HFFc6 (cell line): ENCODE measurements around the gene TLR2. TPM values are rescaled to one million over a fixed set of nuclear protein-coding genes. Genes with fewer than 3 reads are reported as not detected.

Experiments
- DNase-seq: peaks from one replicate; pipeline ENCODE4 v3.0.0-alpha.2; 2018
- H3K27ac Mint-ChIP-seq: 2 replicates; pipeline ENCODE4 v1.8.0; 2020; ENCODE audit warnings: mild to moderate bottlenecking, mixed read lengths
- H3K27me3 Mint-ChIP-seq: 2 replicates; pipeline ENCODE4 v1.8.0; 2021; ENCODE audit warnings: mild to moderate bottlenecking, moderate library complexity, mixed read lengths; ENCODE audit not compliant: insufficient read depth
- H3K36me3 Mint-ChIP-seq: 2 replicates; pipeline ENCODE4 v1.8.0; 2021; ENCODE audit warnings: low read depth, mixed read lengths
- H3K4me1 Mint-ChIP-seq: 2 replicates; pipeline ENCODE4 v1.8.0; 2020; ENCODE audit warnings: low read depth, mixed read lengths
- H3K4me3 Mint-ChIP-seq: 2 replicates; pipeline ENCODE4 v1.8.0; 2020; ENCODE audit warnings: mild to moderate bottlenecking, moderate library complexity, mixed read lengths
- H3K9me3 Mint-ChIP-seq: 2 replicates; pipeline ENCODE4 v1.8.0; 2020; ENCODE audit warnings: mild to moderate bottlenecking, mixed read lengths
- CTCF ChIP-seq: fragments of 200-600 bp; sonication (generic); IDR thresholded peaks from 2 replicates; pipeline ENCODE4 v1.5.0; 2021; ENCODE audit warnings: antibody characterized with exemption, mild to moderate bottlenecking
- total RNA-seq, 6 experiments: library from RNA; stranded (reverse); fragmentation: NEBNext Ultra II Directional; extraction: Animal tissue kit (Norgen Biotek cat#: 25700); gene quantifications; 2 replicates in 1 of 6; 3 replicates in 5 of 6; pipeline ENCODE4 v1.2.3, GENCODE V29; 2021

The TLR2 gene
- total RNA-seq, 6 experiments from 2014 or later = not detected

GRCh38 chr4:153745651-153746050, 61.6 kb downstream of the TLR2 start:
- Mint-ChIP-seq H3K9me3 (no peaks in the 10 kb centered on the region), H3K4me1 (peaks cover 10% of the 10 kb centered on the region), H3K4me3 (no peak overlapping the region), H3K27ac (no peak overlapping the region), H3K27me3 (peaks cover 10% of the 10 kb centered on the region), H3K36me3 (no peaks in the 10 kb centered on the region)
- TF ChIP-seq CTCF = no peak
- no peak for DNase-seq

DNA sequence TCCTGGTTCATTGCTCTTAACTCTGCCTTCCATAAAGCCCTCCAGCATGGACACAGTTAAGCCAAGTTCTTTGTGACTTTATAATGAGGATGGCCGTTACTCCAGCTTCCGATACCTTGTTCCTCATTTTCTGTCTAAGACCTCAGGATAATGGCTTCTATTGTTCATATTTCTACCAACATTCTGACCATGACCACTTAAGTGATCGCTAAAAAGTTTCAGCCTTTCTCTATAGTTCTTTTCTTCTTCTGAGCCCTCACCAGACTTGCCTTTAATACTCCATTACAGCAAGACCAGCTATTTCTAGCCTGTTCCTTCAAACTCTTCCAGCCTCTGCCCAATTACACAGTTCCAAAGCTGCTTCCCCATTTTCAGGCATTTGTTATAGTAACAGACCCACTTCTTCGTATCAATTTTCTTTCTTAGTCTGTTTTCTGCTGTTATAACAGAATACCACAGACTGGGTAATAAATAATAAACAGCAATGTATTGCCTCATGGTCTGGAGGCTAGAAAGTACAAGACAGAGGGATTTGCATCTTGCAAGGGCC, 63.4 kb downstream of the TLR2 start:
- peaks cover 13% of the 10 kb centered on the region for H3K27me3 Mint-ChIP-seq
- no peaks in the 10 kb centered on the region for H3K36me3 Mint-ChIP-seq
- no peak overlapping the region for H3K27ac Mint-ChIP-seq
- no peak for TF ChIP-seq CTCF
- H3K4me3 Mint-ChIP-seq = no peak overlapping the region
- H3K9me3 Mint-ChIP-seq = no peaks in the 10 kb centered on the region
- H3K4me1 Mint-ChIP-seq = peaks cover 10% of the 10 kb centered on the region
- no peak for DNase-seq

DNA sequence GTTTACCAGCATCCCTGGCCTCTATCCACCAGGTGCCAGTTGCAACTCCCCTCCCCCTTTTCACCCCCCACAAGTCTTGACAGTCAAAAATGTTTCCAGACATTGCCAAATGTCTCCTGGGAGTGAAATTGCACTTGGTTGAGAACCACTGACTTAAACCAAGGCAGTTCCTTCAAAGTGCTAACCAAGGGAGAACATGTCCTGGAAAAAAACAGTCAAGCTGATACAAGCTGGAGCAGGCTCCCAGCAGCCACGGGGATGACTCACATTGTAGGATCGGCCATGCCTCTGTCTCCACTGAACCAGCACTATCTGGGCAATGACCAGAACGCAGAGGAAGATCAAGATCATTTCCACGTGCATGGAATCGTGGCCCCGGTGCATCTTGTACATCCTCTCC, 64.3 kb downstream of the TLR2 start:
- Mint-ChIP-seq H3K27me3 (peaks cover 16% of the 10 kb centered on the region), H3K4me3 (no peak overlapping the region)

GRCh38 chr4:153750197-153750817, 66.2 kb downstream of the TLR2 start:
- Mint-ChIP-seq H3K27me3 (peaks cover 20% of the 10 kb centered on the region), H3K4me1 (peaks cover 10% of the 10 kb centered on the region), H3K4me3 (no peak overlapping the region), H3K36me3 (no peaks in the 10 kb centered on the region), H3K9me3 (no peaks in the 10 kb centered on the region), H3K27ac (no peak overlapping the region)
- peak; percentile 69 for DNase-seq
- TF ChIP-seq CTCF = peak; percentile 84

More for the DNA sequence above, 64.3 kb downstream of the TLR2 start:
- peaks cover 10% of the 10 kb centered on the region for H3K4me1 Mint-ChIP-seq
- H3K9me3 Mint-ChIP-seq = no peaks in the 10 kb centered on the region
- no peak for TF ChIP-seq CTCF
- no peaks in the 10 kb centered on the region for H3K36me3 Mint-ChIP-seq
- peak; percentile 74 for DNase-seq
- H3K27ac Mint-ChIP-seq = peak overlapping the region; percentile 35; the same call in 1 of the 2 replicates

GRCh38 chr4:153755186-153755585, 71.1 kb downstream of the TLR2 start:
- Mint-ChIP-seq H3K4me1 (no peaks in the 10 kb centered on the region), H3K9me3 (no peaks in the 10 kb centered on the region), H3K4me3 (no peak overlapping the region), H3K36me3 (no peaks in the 10 kb centered on the region), H3K27me3 (peaks cover 31% of the 10 kb centered on the region), H3K27ac (no peak overlapping the region)
- TF ChIP-seq CTCF = no peak
- DNase-seq = no peak

Other genes starting within 250 kb of the TLR2 start
- 1 to 10 TPM; 7.7 to 8.9 (median 8.0) TPM for gene TMEM131L, start 217.9 kb upstream of the TLR2 start, total RNA-seq
- not detected for gene RNF175, start 75.7 kb downstream of the TLR2 start, total RNA-seq
- not detected for gene SFRP2, start 104.8 kb downstream of the TLR2 start, total RNA-seq